ENCODE data around the gene CNIH1.

- TF ChIP-seq TEAD4 (IDR thresholded peaks at IDR 0.05; ENCODE audit: borderline replicate concordance, insufficient read depth) (no peak), CTCF (IDR thresholded peaks at IDR 0.05) (no peak), ZBTB33 (IDR thresholded peaks at IDR 0.05; ENCODE audit: borderline replicate concordance, low read depth) (no peak), POLR2AphosphoS5 (IDR thresholded peaks at IDR 0.05; ENCODE audit: low read depth, low read length) (no peak), RFX5 (IDR thresholded peaks at IDR 0.05; ENCODE audit: low read length) (no peak)
Observed at GRCh38 chr14:54462048-54462447, 20.9 kb upstream of the CNIH1 start.
